ENCODE data around the gene CD47. TPM values are rescaled to one million over a fixed set of nuclear protein-coding genes. Genes with fewer than 3 reads are reported as not detected.

Gene CD47
- total RNA-seq, 2 donors from 2014 or later, result 6.4 to 12.0 TPM

GRCh38 chr3:108097322-108098002, 6.6 kb upstream of the CD47 start:
- H3K36me3 ChIP-seq (ENCODE audit: control insufficient read depth, insufficient read depth, low read length), result no peaks in the 10 kb centered on the region
- TF ChIP-seq CTCF (conservative IDR thresholded peaks at IDR 0.05), result no peak
- Mint-ChIP-seq H3K4me1 (no peaks in the 10 kb centered on the region), H3K4me3 (no peak overlapping the region), H3K36me3 (ENCODE audit: low read depth) (no peaks in the 10 kb centered on the region), H3K9me3 (no peaks in the 10 kb centered on the region), H3K27ac (no peak overlapping the region), H3K27me3 (ENCODE audit: insufficient read depth) (peaks cover 18% of the 10 kb centered on the region)
- peaks cover 18% of the 10 kb centered on the region for H3K27me3 ChIP-seq (ENCODE audit: control insufficient read depth, insufficient read depth, low read length, poor library complexity, severe bottlenecking)
- H3K4me3 ChIP-seq (ENCODE audit: low read length), result no peak overlapping the region
- H3K4me1 ChIP-seq (ENCODE audit: control insufficient read depth, insufficient read depth, low read length), result no peaks in the 10 kb centered on the region
- H3K27ac ChIP-seq (ENCODE audit: low read depth, low read length), result no peak overlapping the region
- WGBS, 2 experiments (ENCODE audit: insufficient coverage in 1 of 2, insufficient read length in 1 of 2), result 91 to 96% methylated on average over 5 to 8 of the region's 8 CpGs
- H3K9ac ChIP-seq (ENCODE audit: extremely low read depth, low read length, poor library complexity, severe bottlenecking), result no peak overlapping the region
- H3K9me3 ChIP-seq (ENCODE audit: control insufficient read depth, low read length), result no peaks in the 10 kb centered on the region
- no peak for DNase-seq

- no peak for DNase-seq
- H3K27ac ChIP-seq (ENCODE audit: low read depth, low read length), result no peak overlapping the region
- H3K9ac ChIP-seq (ENCODE audit: extremely low read depth, low read length, poor library complexity, severe bottlenecking), result no peak overlapping the region
- H3K4me1 ChIP-seq (ENCODE audit: control insufficient read depth, insufficient read depth, low read length), result no peaks in the 10 kb centered on the region
- Mint-ChIP-seq H3K27ac (no peak overlapping the region), H3K4me3 (no peak overlapping the region), H3K27me3 (ENCODE audit: insufficient read depth) (peaks cover 25% of the 10 kb centered on the region), H3K36me3 (ENCODE audit: low read depth) (no peaks in the 10 kb centered on the region), H3K4me1 (no peaks in the 10 kb centered on the region), H3K9me3 (no peaks in the 10 kb centered on the region)
- H3K27me3 ChIP-seq (ENCODE audit: control insufficient read depth, insufficient read depth, low read length, poor library complexity, severe bottlenecking), result peaks cover 26% of the 10 kb centered on the region
- TF ChIP-seq CTCF (conservative IDR thresholded peaks at IDR 0.05), result no peak
- H3K9me3 ChIP-seq (ENCODE audit: control insufficient read depth, low read length), result no peaks in the 10 kb centered on the region
- no peaks in the 10 kb centered on the region for H3K36me3 ChIP-seq (ENCODE audit: control insufficient read depth, insufficient read depth, low read length)
- 91 to 97% methylated on average over 6 to 9 of the region's 9 CpGs for WGBS, 2 experiments (ENCODE audit: insufficient coverage in 1 of 2, insufficient read length in 1 of 2)
- H3K4me3 ChIP-seq (ENCODE audit: low read length), result no peak overlapping the region
Measured at GRCh38 chr3:108096532-108097321, 5.9 kb upstream of the CD47 start.

GRCh38 chr3:108093616-108094015, 2.8 kb upstream of the CD47 start:
- H3K4me1 ChIP-seq (ENCODE audit: control insufficient read depth, insufficient read depth, low read length), result no peaks in the 10 kb centered on the region
- no peaks in the 10 kb centered on the region for H3K9me3 ChIP-seq (ENCODE audit: control insufficient read depth, low read length)
- Mint-ChIP-seq H3K36me3 (ENCODE audit: low read depth) (no peaks in the 10 kb centered on the region), H3K27ac (no peak overlapping the region), H3K27me3 (ENCODE audit: insufficient read depth) (peaks cover 47% of the 10 kb centered on the region), H3K4me3 (no peak overlapping the region), H3K4me1 (no peaks in the 10 kb centered on the region), H3K9me3 (no peaks in the 10 kb centered on the region)
- no peak overlapping the region for H3K4me3 ChIP-seq (ENCODE audit: low read length)
- no peaks in the 10 kb centered on the region for H3K36me3 ChIP-seq (ENCODE audit: control insufficient read depth, insufficient read depth, low read length)
- no peak overlapping the region for H3K9ac ChIP-seq (ENCODE audit: extremely low read depth, low read length, poor library complexity, severe bottlenecking)
- peaks cover 47% of the 10 kb centered on the region for H3K27me3 ChIP-seq (ENCODE audit: control insufficient read depth, insufficient read depth, low read length, poor library complexity, severe bottlenecking)
- no peak for TF ChIP-seq CTCF (conservative IDR thresholded peaks at IDR 0.05)
- DNase-seq, result no peak
- 85% methylated on average over 3 of the region's 3 CpGs; no CpG with 5 or more reads in 1 of the 2 experiments for WGBS, 2 experiments (ENCODE audit: insufficient coverage in 1 of 2, insufficient read length in 1 of 2)
- H3K27ac ChIP-seq (ENCODE audit: low read depth, low read length), result no peak overlapping the region

Data from endodermal cell (in vitro differentiated cells).